NCI-H446 (cell line): ENCODE results near the gene SMIM36.
"Not testable (repeated sequence)": the region's sequence is repeated elsewhere in the genome, so short reads cannot be mapped to it uniquely, and the experiment has no call there.

Source experiments
- DNase-seq, 2 experiments: peaks; one replicate each; lab custom pipeline; 2025; lab: John Stamatoyannopoulos, UW

SMIM36 gene

DNA sequence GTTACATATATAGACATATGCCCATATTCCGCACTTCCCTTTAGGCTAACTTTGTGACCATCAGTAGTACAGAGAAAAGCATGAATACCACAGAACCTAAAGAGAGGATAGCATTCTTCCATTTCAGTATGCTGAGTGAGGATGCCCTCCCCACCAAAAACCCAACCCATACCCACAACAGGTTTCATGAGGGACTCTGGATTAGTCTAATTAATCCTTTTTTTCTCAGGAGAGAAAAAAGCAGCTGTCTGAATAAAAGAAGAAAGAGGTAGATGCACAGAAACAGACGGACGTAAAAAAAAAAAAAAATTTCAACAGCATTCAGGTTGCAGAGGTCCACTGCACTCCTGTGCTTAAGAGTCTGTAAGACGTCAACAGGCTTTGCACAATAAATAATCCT, 96.3 kb downstream of the SMIM36 start:
- no peak for DNase-seq

DNA sequence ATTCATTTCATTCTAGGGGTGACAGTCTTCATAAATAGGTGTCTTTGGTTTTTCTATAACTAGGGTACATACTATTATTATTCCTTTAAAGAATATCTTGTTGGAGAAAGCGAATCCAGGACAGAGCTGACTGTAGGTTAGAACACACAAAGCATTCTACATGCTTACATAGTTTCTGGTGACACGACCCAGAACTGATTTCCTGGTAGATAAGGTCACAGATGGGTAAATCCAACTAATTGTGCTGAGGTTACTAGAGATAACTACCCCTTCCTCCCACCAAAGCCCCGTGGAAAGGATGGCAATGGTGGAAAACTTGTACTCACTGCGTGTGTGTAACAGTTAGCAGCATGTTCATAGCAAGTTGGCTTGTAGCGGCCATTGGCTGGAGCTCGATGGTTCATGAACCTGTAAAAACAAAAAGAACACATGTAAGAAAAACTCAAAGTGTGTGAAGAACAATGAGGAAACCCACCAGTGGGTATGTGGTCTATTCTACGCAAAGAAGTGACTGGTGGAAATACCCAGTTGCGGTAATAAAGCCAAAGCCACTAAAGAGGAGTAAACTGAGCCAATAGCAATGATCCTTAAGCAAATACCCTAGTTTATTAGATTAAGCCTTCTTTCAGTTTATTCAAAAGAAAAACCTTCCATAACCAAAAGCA, 97.3 kb downstream of the SMIM36 start:
- no peak for DNase-seq

DNA sequence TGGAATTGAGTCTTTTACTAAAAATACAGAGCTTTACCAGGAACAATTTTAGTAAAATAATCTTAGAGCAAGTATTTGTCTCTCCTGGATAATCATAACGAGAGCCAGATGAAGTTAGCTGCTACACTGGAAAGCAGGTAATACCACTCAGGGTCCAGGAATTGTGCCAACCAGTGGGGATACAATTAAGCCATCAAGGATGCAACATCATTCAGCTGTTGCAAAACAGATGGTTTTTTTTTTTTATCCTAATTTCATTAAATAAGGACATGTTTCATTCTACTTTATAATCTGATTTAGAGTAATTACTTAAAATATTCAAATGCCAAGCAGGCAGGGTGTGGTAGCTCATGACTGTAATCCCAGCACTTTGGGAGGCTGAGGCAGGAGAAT, 99.8 kb downstream of the SMIM36 start:
- DNase-seq: no peak

- no peak for DNase-seq
Measured at GRCh38 chr17:55410722-55411462, 100.4 kb downstream of the SMIM36 start.

DNA sequence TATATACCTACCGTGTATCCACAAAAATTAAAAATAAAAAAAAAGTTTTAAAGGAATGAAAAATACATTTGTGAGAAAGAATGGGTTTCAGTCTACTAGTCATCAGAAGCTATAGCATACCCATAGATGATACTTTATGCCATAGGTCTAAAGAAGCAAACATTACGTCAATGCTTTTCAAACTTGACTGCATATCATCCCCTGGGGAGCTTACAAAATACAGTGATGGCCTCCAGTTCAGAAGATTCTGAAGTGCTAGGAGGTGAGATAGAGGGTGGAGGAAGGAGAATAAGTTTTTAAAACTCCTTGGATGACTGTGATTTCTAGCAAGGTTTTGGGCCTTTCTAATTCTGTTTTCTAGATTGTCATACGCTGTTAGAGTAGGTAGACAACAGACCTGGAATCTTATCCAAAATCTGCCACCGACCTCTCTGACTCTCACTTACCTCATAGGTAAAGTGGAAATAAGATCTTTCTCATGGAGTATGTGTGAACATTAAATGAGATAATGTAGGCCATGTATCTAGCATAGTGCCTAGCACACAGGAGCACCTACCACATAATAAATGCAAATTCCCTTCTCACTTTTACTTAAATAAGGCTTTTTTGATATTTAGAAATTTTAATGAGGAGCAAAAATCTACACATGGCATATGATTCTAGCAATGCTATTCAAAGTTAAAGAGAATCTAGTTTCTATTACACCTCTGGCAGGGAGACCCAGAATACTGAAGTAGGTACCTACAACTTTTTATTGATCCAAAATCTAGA, 102.0 kb downstream of the SMIM36 start:
- DNase-seq: no peak

- no peak for DNase-seq
Measured at GRCh38 chr17:55407641-55408566, 103.3 kb downstream of the SMIM36 start.

DNA sequence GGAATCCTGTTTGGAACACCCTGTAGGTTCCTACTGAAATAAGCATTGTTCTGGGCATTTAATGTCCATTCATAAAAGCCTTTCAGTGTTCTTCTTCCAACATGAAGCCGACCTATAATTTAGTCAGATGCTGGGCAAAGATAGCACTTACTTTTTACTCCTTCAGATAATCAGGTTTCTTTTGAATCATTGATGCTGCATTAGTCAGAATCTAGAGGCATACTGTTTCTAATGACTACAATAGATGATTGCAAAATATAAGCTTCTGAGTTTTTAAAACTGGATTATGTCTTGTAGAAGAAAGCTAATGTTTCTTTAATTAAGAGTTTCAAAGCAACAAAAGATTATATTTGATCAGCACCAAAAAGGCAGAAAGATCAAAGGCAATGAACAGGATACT, 105.7 kb downstream of the SMIM36 start:
- DNase-seq: no peak

GRCh38 chr17:55404197-55404596, 107.1 kb downstream of the SMIM36 start:
- not testable (repeated sequence) for DNase-seq

- no peak for DNase-seq
Measured at GRCh38 chr17:55402374-55402773, 108.9 kb downstream of the SMIM36 start.
